Transverse colon (tissue), 4 donors: Measurements from ENCODE around the gene GRIK4. TPM values are rescaled to one million over a fixed set of nuclear protein-coding genes. Genes with fewer than 3 reads are reported as not detected.

Source experiments
- DNase-seq: peaks from one replicate; pipeline ENCODE4 v3.0.0-alpha.2; 2019
- H3K27ac ChIP-seq, 4 donors: fragments of 200-600 bp; sonication (generic); 2 replicates each; pipeline ENCODE4 v1.5.1; 2016 to 2018; ENCODE audit warnings: inconsistent platforms in 4 of 4
- H3K27me3 ChIP-seq: fragments of 200-600 bp; sonication (generic); 2 replicates; pipeline ENCODE4 v1.5.1; 2017; ENCODE audit warnings: inconsistent platforms
- H3K36me3 ChIP-seq, 4 donors: fragments of 200-600 bp; sonication (generic); 2 replicates each; pipeline ENCODE4 v1.5.1; 2017 to 2019; ENCODE audit warnings: inconsistent platforms in 4 of 4
- H3K4me1 ChIP-seq, 4 donors: fragments of 200-600 bp; sonication (generic); 2 replicates each; pipeline ENCODE4 v1.5.1; 2017 to 2020; ENCODE audit warnings: inconsistent platforms in 4 of 4
- H3K4me3 ChIP-seq, 4 donors: fragments of 200-600 bp; sonication (generic); 1 replicate in 1 of 4; 2 replicates in 3 of 4; pipeline versions ENCODE4 v1.5.1 to v1.6.1; 2017 to 2019; ENCODE audit warnings: inconsistent platforms in 4 of 4
- H3K9me3 ChIP-seq, 2 donors: fragments of 200-600 bp; sonication (generic); 2 replicates each; pipeline ENCODE4 v1.5.1; 2017 to 2019; ENCODE audit warnings: inconsistent platforms in 2 of 2
- CTCF ChIP-seq, 5 experiments: fragments of 200-600 bp in 3 of 5; fragments of 450-650 bp in 2 of 5; sonication (generic) in 3 of 5; IDR thresholded peaks; 1 replicate in 2 of 5; 2 replicates in 3 of 5; pipeline ENCODE4 v1.5.1; 2016 to 2017; ENCODE audit warnings: antibody characterized with exemption in 5 of 5, inconsistent platforms in 3 of 5, mild to moderate bottlenecking in 2 of 5, moderate library complexity in 1 of 5
- EP300 ChIP-seq: sonication (generic); formaldehyde crosslinking; IDR thresholded peaks from one replicate; pipeline ENCODE4 v1.6.1; 2017; ENCODE audit warnings: antibody characterized with exemption, low read depth
- POLR2A ChIP-seq: fragments of 450-650 bp; IDR thresholded peaks from one replicate; pipeline ENCODE4 v1.6.1; 2016; ENCODE audit warnings: antibody characterized with exemption, mild to moderate bottlenecking, moderate library complexity
- POLR2AphosphoS5 ChIP-seq, 3 donors: sonication (generic); formaldehyde crosslinking; IDR thresholded peaks; one replicate each; pipeline ENCODE4 v1.6.1; 2016; ENCODE audit warnings: antibody characterized with exemption in 3 of 3
- WGBS, 2 donors: methylation state at CpG; one replicate each; pipeline ENCODE4 v1.1.5; 2018; ENCODE audit warnings: low coverage in 1 of 2; 5-methylcytosine and 5-hydroxymethylcytosine counted together
- in situ Hi-C, 4 donors: fragments of 200-750 bp; cut with MboI; loops; one replicate each; pipeline versions ENCODE4 v1.15.0 to v1.15.1; 2017; ENCODE audit warnings: low sequenced_read_pairs in 3 of 4, low pct_ligation_motif_present in 1 of 4, low pct_unique_long_range_greater_than_20kb in 1 of 4
- intact Hi-C: fragments of 100-400 bp; cut with DNase I; formaldehyde crosslinking; loops from one replicate; pipeline ENCODE4 v1.15.1; 2023; ENCODE audit warnings: low total_unique reads
- total RNA-seq, 4 donors: library from RNA; depleted of rRNA; stranded (reverse); fragments of >200 nt; gene quantifications; one replicate each; pipeline ENCODE4 v1.1.0, GENCODE V29; 2016

The GRIK4 gene
- total RNA-seq, 4 donors from 2014 or later = 2.6 TPM; not detected in 3

- no peak overlapping the region for H3K27ac ChIP-seq
- TF ChIP-seq POLR2AphosphoS5 (IDR thresholded peaks at IDR 0.05) (no peak), CTCF (IDR thresholded peaks at IDR 0.05) (no peak), POLR2A (no peak), EP300 (no peak)
- 25 to 60% methylated on average over 3 to 5 of the region's 5 CpGs for WGBS, 2 donors
- H3K27me3 ChIP-seq = peaks cover 85% of the 10 kb centered on the region
- no peaks in the 10 kb centered on the region for H3K9me3 ChIP-seq
- H3K4me3 ChIP-seq = no peak overlapping the region
- in situ Hi-C loops = no loop called here
- DNase-seq = no peak
- H3K36me3 ChIP-seq = no peaks in the 10 kb centered on the region
- no peaks in the 10 kb centered on the region for H3K4me1 ChIP-seq
- intact Hi-C loops = no loop called here
Observed at GRCh38 chr11:120532832-120533196, 21.3 kb downstream of the GRIK4 start.

- Histone ChIP-seq H3K4me1 (no peaks in the 10 kb centered on the region), H3K4me3 (no peak overlapping the region), H3K36me3 (no peaks in the 10 kb centered on the region), H3K9me3 (no peaks in the 10 kb centered on the region), H3K27me3 (peaks cover 65% of the 10 kb centered on the region), H3K27ac (no peak overlapping the region)
- DNase-seq = no peak
- 90 to 93% methylated on average over 8 to 13 of the region's 13 CpGs for WGBS, 2 donors
- in situ Hi-C loops (no loop called here), intact Hi-C loops (no loop called here)
- no peak for TF ChIP-seq CTCF (IDR thresholded peaks at IDR 0.05)
- TF ChIP-seq POLR2A = no peak
- no peak for TF ChIP-seq EP300
- no peak for TF ChIP-seq POLR2AphosphoS5 (IDR thresholded peaks at IDR 0.05)
Observed at GRCh38 chr11:120536091-120536796, 24.7 kb downstream of the GRIK4 start.

- DNase-seq = no peak
- in situ Hi-C loops = no loop called here
- TF ChIP-seq POLR2A (no peak), EP300 (no peak), CTCF (IDR thresholded peaks at IDR 0.05) (no peak), POLR2AphosphoS5 (IDR thresholded peaks at IDR 0.05) (no peak)
- Histone ChIP-seq H3K9me3 (peaks cover under 1 to 2% of the 10 kb centered on the region in 2 donors), H3K27ac (no peak overlapping the region), H3K27me3 (peaks cover 59% of the 10 kb centered on the region), H3K36me3 (no peaks in the 10 kb centered on the region), H3K4me1 (no peaks in the 10 kb centered on the region), H3K4me3 (no peak overlapping the region)
- intact Hi-C loops = no loop called here
- 90 to 95% methylated on average over 2 to 11 of the region's 11 CpGs for WGBS, 2 donors
Observed at GRCh38 chr11:120536797-120537169, 25.2 kb downstream of the GRIK4 start.

- peaks cover 56% of the 10 kb centered on the region for H3K27me3 ChIP-seq
- H3K27ac ChIP-seq = no peak overlapping the region
- intact Hi-C loops (loop anchor here (1.0 kb wide), 1 partner anchor 19 kb away; no protein-coding TSS in a partner anchor), in situ Hi-C loops (no loop called here)
- DNase-seq = no peak
- H3K9me3 ChIP-seq = peaks cover 3 to 6% of the 10 kb centered on the region in 2 donors
- TF ChIP-seq POLR2A (no peak), EP300 (no peak)
- no peaks in the 10 kb centered on the region for H3K36me3 ChIP-seq
- H3K4me3 ChIP-seq = no peak overlapping the region
- WGBS, 2 donors = 88 to 90% methylated on average over 11 to 12 of the region's 12 CpGs
- no peaks in the 10 kb centered on the region for H3K4me1 ChIP-seq
Observed at GRCh38 chr11:120537996-120538395, 26.4 kb downstream of the GRIK4 start.

GRCh38 chr11:120538707-120539106, 27.2 kb downstream of the GRIK4 start:
- TF ChIP-seq CTCF (IDR thresholded peaks at IDR 0.05) (no peak), POLR2AphosphoS5 (IDR thresholded peaks at IDR 0.05) (no peak), EP300 (no peak), POLR2A (no peak)
- Histone ChIP-seq H3K4me1 (no peaks in the 10 kb centered on the region), H3K36me3 (no peaks in the 10 kb centered on the region), H3K9me3 (peaks cover 3 to 6% of the 10 kb centered on the region in 2 donors), H3K27ac (no peak overlapping the region), H3K27me3 (peaks cover 52% of the 10 kb centered on the region), H3K4me3 (no peak overlapping the region)
- intact Hi-C loops = loop anchor here (1.0 kb wide), 1 partner anchor 19 kb away; no protein-coding TSS in a partner anchor
- in situ Hi-C loops = no loop called here
- no peak for DNase-seq
- 72% methylated on average over 2 of the region's 2 CpGs; no CpG with 5 or more reads in 1 of the 2 donors for whole genome bisulfite sequencing, 2 donors
